Measurements from ENCODE around the gene LPGAT1. TPM values are rescaled to one million over a fixed set of nuclear protein-coding genes. Genes with fewer than 3 reads are reported as not detected.

The LPGAT1 gene
- total and polyA plus RNA-seq, 8 donors = 17.1 to 47.1 (median 20.7) TPM

DNA sequence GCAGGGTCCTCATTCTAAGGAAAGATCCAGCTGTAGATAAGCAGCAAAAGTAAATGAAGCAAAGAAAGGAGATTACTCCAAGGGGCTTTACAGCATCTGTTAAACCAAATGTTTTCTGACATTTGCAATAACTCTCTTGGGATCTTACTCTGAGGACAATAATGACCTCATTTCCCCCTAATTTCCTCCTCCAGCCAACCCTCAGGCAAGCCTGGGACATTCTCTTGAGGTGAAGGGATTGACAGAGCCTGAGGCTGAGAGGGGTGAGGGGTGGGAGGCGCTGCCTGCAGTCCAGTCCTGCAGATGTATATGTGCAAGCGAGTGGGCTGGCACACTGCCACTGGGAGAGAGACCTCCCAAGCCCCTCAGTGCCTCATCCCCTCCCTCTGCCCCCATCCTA, 114.6 kb downstream of the LPGAT1 start:
- no peak for DNase-seq
- H3K9me3 ChIP-seq = no peaks in the 10 kb centered on the region
- ATAC-seq = no peak
- intact Hi-C loops (cut with DNase I) = no loop called here
- H3K36me3 ChIP-seq = no peaks in the 10 kb centered on the region
- TF ChIP-seq, protein P1, sequence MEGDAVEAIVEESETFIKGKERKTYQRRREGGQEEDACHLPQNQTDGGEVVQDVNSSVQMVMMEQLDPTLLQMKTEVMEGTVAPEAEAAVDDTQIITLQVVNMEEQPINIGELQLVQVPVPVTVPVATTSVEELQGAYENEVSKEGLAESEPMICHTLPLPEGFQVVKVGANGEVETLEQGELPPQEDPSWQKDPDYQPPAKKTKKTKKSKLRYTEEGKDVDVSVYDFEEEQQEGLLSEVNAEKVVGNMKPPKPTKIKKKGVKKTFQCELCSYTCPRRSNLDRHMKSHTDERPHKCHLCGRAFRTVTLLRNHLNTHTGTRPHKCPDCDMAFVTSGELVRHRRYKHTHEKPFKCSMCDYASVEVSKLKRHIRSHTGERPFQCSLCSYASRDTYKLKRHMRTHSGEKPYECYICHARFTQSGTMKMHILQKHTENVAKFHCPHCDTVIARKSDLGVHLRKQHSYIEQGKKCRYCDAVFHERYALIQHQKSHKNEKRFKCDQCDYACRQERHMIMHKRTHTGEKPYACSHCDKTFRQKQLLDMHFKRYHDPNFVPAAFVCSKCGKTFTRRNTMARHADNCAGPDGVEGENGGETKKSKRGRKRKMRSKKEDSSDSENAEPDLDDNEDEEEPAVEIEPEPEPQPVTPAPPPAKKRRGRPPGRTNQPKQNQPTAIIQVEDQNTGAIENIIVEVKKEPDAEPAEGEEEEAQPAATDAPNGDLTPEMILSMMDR (IDR thresholded peaks at IDR 0.05) = no peak
- H3K4me3 ChIP-seq = no peak overlapping the region
- no peaks in the 10 kb centered on the region for H3K4me1 ChIP-seq
- no peaks in the 10 kb centered on the region for H3K27me3 ChIP-seq
- H3K27ac ChIP-seq = no peak overlapping the region

DNA sequence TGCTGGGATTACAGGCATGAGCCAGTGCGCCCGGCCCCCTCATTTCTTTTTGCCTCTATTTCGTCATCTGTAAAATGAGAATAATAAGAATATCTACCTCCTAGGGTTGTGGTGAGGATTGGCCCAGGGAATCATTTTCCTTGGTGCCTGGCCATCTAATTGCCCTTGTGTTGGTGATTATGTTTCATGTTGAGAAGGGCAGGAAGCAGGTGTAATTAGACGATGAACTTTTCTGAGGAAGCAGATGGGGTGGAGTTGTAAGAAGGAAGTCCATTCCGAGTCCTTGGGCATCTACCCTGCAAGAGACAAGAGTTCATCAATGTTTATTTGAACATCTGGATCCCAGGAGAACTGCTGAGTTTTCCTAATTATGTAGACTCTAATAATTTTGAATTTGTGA, 116.4 kb downstream of the LPGAT1 start:
- no peak for DNase-seq
- Histone ChIP-seq H3K4me1 (no peaks in the 10 kb centered on the region), H3K27me3 (no peaks in the 10 kb centered on the region), H3K36me3 (no peaks in the 10 kb centered on the region), H3K4me3 (no peak overlapping the region), H3K9me3 (no peaks in the 10 kb centered on the region), H3K27ac (no peak overlapping the region)
- TF ChIP-seq, protein P1 (IDR thresholded peaks at IDR 0.05) = no peak
- intact Hi-C loops (cut with DNase I) = no loop called here
- ATAC-seq = no peak

DNA sequence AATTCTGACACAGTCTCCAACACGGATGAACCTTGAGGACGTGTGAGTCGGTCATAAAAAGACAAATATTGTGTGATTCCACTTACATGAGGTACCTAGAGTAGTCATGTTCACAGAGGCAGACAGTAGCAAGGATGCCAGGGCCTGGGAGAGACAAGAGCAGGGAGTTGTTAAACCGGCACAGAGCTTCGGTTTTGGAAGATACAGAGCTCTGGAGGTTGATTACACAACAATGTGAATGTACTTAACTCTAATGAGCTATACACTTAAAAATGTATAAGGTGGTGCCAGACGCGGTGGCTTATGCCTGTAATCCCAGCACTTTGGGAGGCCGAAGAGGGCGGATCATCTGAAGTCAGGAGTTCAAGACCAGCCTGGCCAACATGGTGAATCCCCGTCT, 117.3 kb downstream of the LPGAT1 start:
- no peaks in the 10 kb centered on the region for H3K9me3 ChIP-seq
- intact Hi-C loops (cut with DNase I) = no loop called here
- H3K27me3 ChIP-seq = no peaks in the 10 kb centered on the region
- DNase-seq (no peak), ATAC-seq (no peak)
- no peaks in the 10 kb centered on the region for H3K4me1 ChIP-seq
- TF ChIP-seq, protein P1 (IDR thresholded peaks at IDR 0.05) = no peak
- no peak overlapping the region for H3K4me3 ChIP-seq
- H3K27ac ChIP-seq = no peak overlapping the region
- H3K36me3 ChIP-seq = no peaks in the 10 kb centered on the region

DNA sequence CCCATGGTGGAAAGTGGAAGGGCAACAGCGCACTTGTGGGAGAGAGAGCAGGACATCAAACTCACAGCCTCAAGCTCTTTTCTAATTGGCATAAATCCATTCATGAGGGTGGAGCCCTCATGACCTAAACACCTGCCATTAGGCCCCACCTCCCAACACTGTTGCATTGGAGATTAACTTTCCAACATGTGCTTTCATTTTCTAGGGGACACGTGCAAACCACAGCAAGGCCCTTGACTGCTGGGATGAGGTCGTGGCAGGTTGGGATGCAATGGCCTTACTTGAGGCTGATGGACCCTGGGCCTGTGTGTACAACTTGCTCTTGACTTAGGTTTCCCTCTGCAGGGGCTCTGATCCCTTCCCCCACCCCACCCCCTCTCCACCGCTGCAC, 119.3 kb downstream of the LPGAT1 start:
- intact Hi-C loops (cut with DNase I) = no loop called here
- DNase-seq = no peak
- Histone ChIP-seq H3K9me3 (no peaks in the 10 kb centered on the region), H3K27me3 (no peaks in the 10 kb centered on the region), H3K36me3 (no peaks in the 10 kb centered on the region), H3K27ac (peak overlapping the region in 1 of 2 donors; percentile 33), H3K4me3 (no peak overlapping the region), H3K4me1 (no peaks in the 10 kb centered on the region)
- ATAC-seq = no peak
- TF ChIP-seq, protein P1 (IDR thresholded peaks at IDR 0.05) = no peak

DNA sequence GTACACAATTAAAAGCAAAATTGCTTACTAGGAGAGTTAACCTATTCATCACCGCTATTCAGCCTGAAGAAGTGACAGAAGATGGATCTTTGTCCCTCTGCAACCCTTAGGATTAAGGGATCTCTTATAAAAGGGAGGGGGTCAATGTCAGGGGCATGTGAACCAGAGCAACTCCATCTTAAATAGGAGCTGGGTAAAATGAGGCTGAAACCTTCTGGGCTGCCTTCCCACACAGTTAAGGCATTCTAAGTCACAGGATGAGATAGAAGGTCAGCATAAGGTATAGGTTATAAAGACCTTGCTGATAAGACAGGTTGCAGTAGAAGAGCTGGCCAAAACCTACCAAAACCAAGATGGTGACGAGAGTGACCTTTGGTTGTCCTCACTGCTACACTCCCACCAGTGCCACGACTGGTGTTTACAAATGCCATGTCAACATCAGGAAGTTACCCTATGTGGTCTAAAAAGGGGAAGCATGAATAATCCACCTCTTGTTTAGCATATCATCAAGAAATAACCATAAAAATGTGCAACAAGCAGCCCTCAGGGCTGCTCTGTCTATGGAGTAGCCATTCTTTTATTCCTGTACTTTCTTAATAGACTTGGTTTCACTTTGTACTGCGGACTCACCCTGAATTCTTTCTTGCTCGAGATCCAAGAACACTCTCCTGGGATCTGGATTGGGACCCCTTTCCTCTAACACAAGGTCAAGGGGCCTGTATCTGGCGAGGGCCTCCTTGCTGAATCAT, 119.8 kb downstream of the LPGAT1 start:
- TF ChIP-seq, protein P1 (IDR thresholded peaks at IDR 0.05) = no peak
- intact Hi-C loops (cut with DNase I) = no loop called here

More for the DNA sequence above, 119.8 kb downstream of the LPGAT1 start:
- no peaks in the 10 kb centered on the region for H3K9me3 ChIP-seq
- H3K27me3 ChIP-seq = no peaks in the 10 kb centered on the region
- H3K27ac ChIP-seq = peak overlapping the region in 1 of 2 donors; percentile 33
- ATAC-seq (no peak), DNase-seq (no peak)
- H3K4me3 ChIP-seq = no peak overlapping the region
- H3K4me1 ChIP-seq = no peaks in the 10 kb centered on the region
- H3K36me3 ChIP-seq = no peaks in the 10 kb centered on the region
